ENCODE data around the gene TERC.

DNA sequence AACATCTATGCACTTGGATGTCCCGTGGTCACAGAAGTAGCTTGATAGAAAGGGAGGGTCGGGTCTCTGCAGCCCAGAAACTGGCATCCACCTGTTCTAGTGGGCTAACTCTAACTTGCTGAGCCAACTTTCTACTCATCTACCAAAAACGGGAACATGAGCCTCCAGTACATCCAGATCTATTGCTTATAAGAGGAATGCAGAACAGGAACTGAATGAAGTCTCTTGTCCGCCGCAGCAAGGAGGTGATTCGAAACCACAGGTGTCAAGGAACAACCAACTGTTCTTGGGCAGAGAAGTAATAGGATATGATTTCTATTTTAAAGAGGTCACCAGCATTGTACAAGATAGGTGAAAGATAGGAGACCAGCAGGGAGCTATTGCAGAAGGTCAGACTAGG is 17.9 kb downstream of the TERC start:
- TF ChIP-seq EZH2 (IDR thresholded peaks at IDR 0.05): no peak
- TF ChIP-seq POLR2AphosphoS5 (IDR thresholded peaks at IDR 0.05; ENCODE audit: borderline replicate concordance, low read depth, low read length): no peak
- TF ChIP-seq FOXP2 (optimal IDR thresholded peaks at IDR 0.05; ENCODE audit: control extremely low read depth, extremely low read length, insufficient read depth): no peak
